MM.1S (cell line): Measurements from ENCODE around the gene NCAPD3.

ENCODE experiments used
- DNase-seq: peaks from one replicate; pipeline ENCODE4 v3.0.0-alpha.2; 2015
- H2AFZ ChIP-seq: fragments of 300-600 bp; sonication (generic); 2 replicates; pipeline ENCODE4 v1.6.0; 2016; ENCODE audit warnings: antibody characterized with exemption, low read length
- H3F3A ChIP-seq: fragments of 300-600 bp; sonication (generic); 2 replicates; pipeline ENCODE4 v1.6.1; 2016; ENCODE audit warnings: mild to moderate bottlenecking, antibody characterized with exemption, low read length, moderate library complexity, mixed read lengths; ENCODE audit not compliant: insufficient read depth
- H3K27ac ChIP-seq: fragments of 300-600 bp; sonication (generic); 2 replicates; pipeline ENCODE4 v1.5.1; 2016; ENCODE audit warnings: mild to moderate bottlenecking, low read length
- H3K27me3 ChIP-seq: fragments of 300-600 bp; sonication (generic); replicated peaks from 2 replicates; pipeline ENCODE4 v1.6.0; 2016; ENCODE audit warnings: low read length; ENCODE audit not compliant: insufficient read depth
- H3K36me3 ChIP-seq: fragments of 300-600 bp; sonication (generic); replicated peaks from 2 replicates; pipeline ENCODE4 v1.6.1; 2016; ENCODE audit warnings: mild to moderate bottlenecking, low read length, mixed read lengths; ENCODE audit not compliant: insufficient read depth
- H3K4me1 ChIP-seq: fragments of 300-600 bp; sonication (generic); 2 replicates; pipeline ENCODE4 v1.6.1; 2016; ENCODE audit warnings: low read length, mixed read lengths
- H3K4me2 ChIP-seq: fragments of 300-600 bp; sonication (generic); 2 replicates; pipeline ENCODE4 v1.6.0; 2016; ENCODE audit warnings: low read depth, low read length
- H3K4me3 ChIP-seq: fragments of 300-600 bp; sonication (generic); 2 replicates; pipeline ENCODE4 v1.5.1; 2016; ENCODE audit warnings: low read length, mixed read lengths
- H3K79me2 ChIP-seq: fragments of 300-600 bp; sonication (generic); 2 replicates; pipeline ENCODE4 v1.6.1; 2016; ENCODE audit warnings: mixed run types, low read length, mixed read lengths
- H3K9ac ChIP-seq: fragments of 300-600 bp; sonication (generic); 2 replicates; pipeline ENCODE4 v1.6.1; 2016; ENCODE audit warnings: low read length, mixed read lengths
- H3K9me2 ChIP-seq: fragments of 300-600 bp; sonication (generic); replicated peaks from 2 replicates; pipeline ENCODE4 v1.6.1; 2016; ENCODE audit warnings: mild to moderate bottlenecking, low read length, mixed read lengths; ENCODE audit not compliant: insufficient read depth
- H3K9me3 ChIP-seq: fragments of 300-600 bp; sonication (generic); replicated peaks from 2 replicates; pipeline ENCODE4 v1.6.1; 2016; ENCODE audit warnings: mild to moderate bottlenecking, low read length, mixed read lengths; ENCODE audit not compliant: insufficient read depth
- H4K20me1 ChIP-seq: fragments of 300-600 bp; sonication (generic); 2 replicates; pipeline ENCODE4 v1.6.1; 2016; ENCODE audit warnings: mild to moderate bottlenecking, low read length, moderate library complexity, mixed read lengths; ENCODE audit not compliant: insufficient read depth
- EZH2 ChIP-seq: fragments of 300-600 bp; sonication (generic); optimal IDR thresholded peaks from 2 replicates; pipeline ENCODE3; 2017; ENCODE audit warnings: low read depth, mild to moderate bottlenecking, antibody characterized with exemption, low read length, mixed read lengths
- EZH2phosphoT487 ChIP-seq: fragments of 300-600 bp; sonication (generic); IDR thresholded peaks from 2 replicates; pipeline ENCODE4 v1.6.1; 2018; ENCODE audit warnings: antibody characterized with exemption, low read length
- TF ChIP-seq, protein P1 (sequence below): fragments of 300-600 bp; sonication (generic); IDR thresholded peaks from 2 replicates; pipeline ENCODE4 v1.5.1; 2016; ENCODE audit warnings: antibody characterized with exemption, low read length, mixed read lengths

The NCAPD3 gene, protein sequence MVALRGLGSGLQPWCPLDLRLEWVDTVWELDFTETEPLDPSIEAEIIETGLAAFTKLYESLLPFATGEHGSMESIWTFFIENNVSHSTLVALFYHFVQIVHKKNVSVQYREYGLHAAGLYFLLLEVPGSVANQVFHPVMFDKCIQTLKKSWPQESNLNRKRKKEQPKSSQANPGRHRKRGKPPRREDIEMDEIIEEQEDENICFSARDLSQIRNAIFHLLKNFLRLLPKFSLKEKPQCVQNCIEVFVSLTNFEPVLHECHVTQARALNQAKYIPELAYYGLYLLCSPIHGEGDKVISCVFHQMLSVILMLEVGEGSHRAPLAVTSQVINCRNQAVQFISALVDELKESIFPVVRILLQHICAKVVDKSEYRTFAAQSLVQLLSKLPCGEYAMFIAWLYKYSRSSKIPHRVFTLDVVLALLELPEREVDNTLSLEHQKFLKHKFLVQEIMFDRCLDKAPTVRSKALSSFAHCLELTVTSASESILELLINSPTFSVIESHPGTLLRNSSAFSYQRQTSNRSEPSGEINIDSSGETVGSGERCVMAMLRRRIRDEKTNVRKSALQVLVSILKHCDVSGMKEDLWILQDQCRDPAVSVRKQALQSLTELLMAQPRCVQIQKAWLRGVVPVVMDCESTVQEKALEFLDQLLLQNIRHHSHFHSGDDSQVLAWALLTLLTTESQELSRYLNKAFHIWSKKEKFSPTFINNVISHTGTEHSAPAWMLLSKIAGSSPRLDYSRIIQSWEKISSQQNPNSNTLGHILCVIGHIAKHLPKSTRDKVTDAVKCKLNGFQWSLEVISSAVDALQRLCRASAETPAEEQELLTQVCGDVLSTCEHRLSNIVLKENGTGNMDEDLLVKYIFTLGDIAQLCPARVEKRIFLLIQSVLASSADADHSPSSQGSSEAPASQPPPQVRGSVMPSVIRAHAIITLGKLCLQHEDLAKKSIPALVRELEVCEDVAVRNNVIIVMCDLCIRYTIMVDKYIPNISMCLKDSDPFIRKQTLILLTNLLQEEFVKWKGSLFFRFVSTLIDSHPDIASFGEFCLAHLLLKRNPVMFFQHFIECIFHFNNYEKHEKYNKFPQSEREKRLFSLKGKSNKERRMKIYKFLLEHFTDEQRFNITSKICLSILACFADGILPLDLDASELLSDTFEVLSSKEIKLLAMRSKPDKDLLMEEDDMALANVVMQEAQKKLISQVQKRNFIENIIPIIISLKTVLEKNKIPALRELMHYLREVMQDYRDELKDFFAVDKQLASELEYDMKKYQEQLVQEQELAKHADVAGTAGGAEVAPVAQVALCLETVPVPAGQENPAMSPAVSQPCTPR (N-terminal part only)

DNA sequence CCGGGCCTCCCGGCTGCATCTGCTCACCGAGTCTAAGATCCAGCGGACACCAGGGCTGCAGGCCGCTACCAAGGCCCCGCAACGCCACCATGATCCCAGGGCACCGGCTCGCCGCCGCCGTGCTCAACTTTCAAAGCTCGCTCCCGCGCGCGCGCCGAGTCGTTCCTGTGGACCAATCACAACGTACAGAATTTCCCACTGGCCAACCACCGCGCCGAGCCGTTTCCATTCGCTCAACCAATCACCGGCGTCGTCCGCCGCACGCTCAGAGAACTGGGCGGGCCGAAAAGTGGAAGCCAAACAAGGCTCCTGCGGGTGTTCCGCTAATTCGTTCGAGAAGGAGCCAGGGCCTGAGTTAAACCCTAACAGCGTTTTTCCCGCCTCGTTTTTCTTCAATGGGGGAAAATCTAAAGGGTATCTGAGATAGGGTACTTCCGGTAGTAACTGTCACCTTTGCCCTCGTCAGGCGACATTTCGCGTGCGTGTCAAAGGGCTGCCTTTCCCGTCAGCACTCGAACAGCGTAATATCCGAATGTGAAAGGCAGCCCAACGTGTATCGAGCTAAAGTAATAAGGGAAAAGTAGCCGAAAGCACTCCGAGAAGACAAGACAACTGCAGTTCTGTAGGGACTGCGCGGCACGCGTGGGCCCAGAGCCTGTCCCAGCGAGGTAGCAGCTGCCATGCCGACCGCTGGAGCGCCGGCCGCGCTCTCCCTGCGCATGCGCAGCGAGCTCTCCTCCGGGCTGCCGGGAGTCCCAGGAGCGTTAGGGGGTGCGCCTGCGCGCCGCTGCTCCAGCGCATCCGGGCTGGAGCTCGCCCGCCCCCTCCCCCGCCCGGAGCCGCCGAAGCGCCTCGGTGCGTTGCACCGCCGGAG, at the start of gene NCAPD3, which contains the start of gene VPS26B:
Gene NCAPD3, minus strand, starts transcription at position 132 of the 874 bp plus-strand sequence. Its CDS starts 41 bp downstream, at position 91.
Gene VPS26B, plus strand, starts transcription at position 836 of the 874 bp plus-strand sequence. CDS start 452 bp downstream, outside the sequence.
- TF ChIP-seq EZH2phosphoT487 (no peak), EZH2 (no peak)
- TF ChIP-seq, protein P1, sequence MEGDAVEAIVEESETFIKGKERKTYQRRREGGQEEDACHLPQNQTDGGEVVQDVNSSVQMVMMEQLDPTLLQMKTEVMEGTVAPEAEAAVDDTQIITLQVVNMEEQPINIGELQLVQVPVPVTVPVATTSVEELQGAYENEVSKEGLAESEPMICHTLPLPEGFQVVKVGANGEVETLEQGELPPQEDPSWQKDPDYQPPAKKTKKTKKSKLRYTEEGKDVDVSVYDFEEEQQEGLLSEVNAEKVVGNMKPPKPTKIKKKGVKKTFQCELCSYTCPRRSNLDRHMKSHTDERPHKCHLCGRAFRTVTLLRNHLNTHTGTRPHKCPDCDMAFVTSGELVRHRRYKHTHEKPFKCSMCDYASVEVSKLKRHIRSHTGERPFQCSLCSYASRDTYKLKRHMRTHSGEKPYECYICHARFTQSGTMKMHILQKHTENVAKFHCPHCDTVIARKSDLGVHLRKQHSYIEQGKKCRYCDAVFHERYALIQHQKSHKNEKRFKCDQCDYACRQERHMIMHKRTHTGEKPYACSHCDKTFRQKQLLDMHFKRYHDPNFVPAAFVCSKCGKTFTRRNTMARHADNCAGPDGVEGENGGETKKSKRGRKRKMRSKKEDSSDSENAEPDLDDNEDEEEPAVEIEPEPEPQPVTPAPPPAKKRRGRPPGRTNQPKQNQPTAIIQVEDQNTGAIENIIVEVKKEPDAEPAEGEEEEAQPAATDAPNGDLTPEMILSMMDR = no peak
- H3K4me3 ChIP-seq = peak within 1 kb of the TSS; percentile 95
- H4K20me1 ChIP-seq = no peaks in the 10 kb centered on the region
- peaks cover 86% of the 10 kb centered on the region for H3K79me2 ChIP-seq
- DNase-seq = peak; percentile 97
- peaks cover 3% of the 10 kb centered on the region; the same call in 1 of the 2 replicates for H3F3A ChIP-seq
- H3K9ac ChIP-seq = peak within 1 kb of the TSS; percentile 96
- no peaks in the 10 kb centered on the region for H3K9me2 ChIP-seq
- H3K9me3 ChIP-seq = no peaks in the 10 kb centered on the region
- peak within 1 kb of the TSS; percentile 89 for H2AFZ ChIP-seq
- peak within 1 kb of the TSS; percentile 97 for H3K4me2 ChIP-seq
- no peaks in the 10 kb centered on the region; the same call in 1 of the 2 replicates for H3K36me3 ChIP-seq
- peaks cover 35% of the 10 kb centered on the region for H3K4me1 ChIP-seq
- H3K27ac ChIP-seq = peak within 1 kb of the TSS; percentile 90
- no peaks in the 10 kb centered on the region for H3K27me3 ChIP-seq

DNA sequence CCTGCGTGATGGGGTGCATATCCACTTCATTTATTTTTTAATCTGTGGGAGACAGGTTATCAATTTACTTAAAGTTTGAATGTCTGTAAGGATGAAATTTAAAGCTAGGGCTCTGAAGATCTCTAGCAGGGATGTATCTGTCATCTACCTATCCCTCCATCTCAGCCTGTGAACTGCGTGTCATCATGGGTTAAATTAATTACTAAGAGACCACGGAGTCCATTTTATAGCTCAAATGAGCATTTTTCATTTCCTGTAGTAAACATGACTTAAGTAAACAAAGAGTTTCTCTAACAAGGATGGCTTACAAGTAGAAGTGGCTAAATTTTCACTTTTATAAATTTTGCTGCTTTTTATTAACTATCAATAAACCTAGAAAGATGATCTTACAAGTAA, 49.5 kb upstream of the NCAPD3 start:
- Histone ChIP-seq H3K36me3 (no peaks in the 10 kb centered on the region), H3K27me3 (0 out of 2 replicates have a peak, but pooled peaks cover 6% of the 10 kb centered on the region), H3K4me3 (no peak overlapping the region)

More for the DNA sequence above, 49.5 kb upstream of the NCAPD3 start:
- peaks cover 6% of the 10 kb centered on the region for H3F3A ChIP-seq
- DNase-seq = no peak
- H3K9me3 ChIP-seq = no peaks in the 10 kb centered on the region
- TF ChIP-seq, protein P1 = no peak
- TF ChIP-seq EZH2phosphoT487 = no peak
- TF ChIP-seq EZH2 = no peak
- H2AFZ ChIP-seq = no peak overlapping the region
- no peaks in the 10 kb centered on the region for H3K9me2 ChIP-seq
- no peak overlapping the region for H3K27ac ChIP-seq
- H4K20me1 ChIP-seq = no peaks in the 10 kb centered on the region
- H3K4me1 ChIP-seq = peaks cover 22% of the 10 kb centered on the region
- H3K9ac ChIP-seq = no peak overlapping the region
- no peak overlapping the region for H3K4me2 ChIP-seq
- H3K79me2 ChIP-seq = peaks cover 7% of the 10 kb centered on the region
